H9 (cell line): ENCODE results near the gene PLAU. TPM values are rescaled to one million over a fixed set of nuclear protein-coding genes. Genes with fewer than 3 reads are reported as not detected.

ENCODE experiments used
- DNase-seq: peaks from one replicate; pipeline ENCODE4 v3.0.0-alpha.2; 2017
- H2AFZ ChIP-seq: one replicate; pipeline ENCODE4 v1.6.1; 2013; ENCODE audit warnings: mild to moderate bottlenecking, low read length, control low read depth, moderate library complexity
- H2AK5ac ChIP-seq: 2 replicates; pipeline ENCODE4 v1.6.1; 2013; ENCODE audit warnings: low read length, control low read depth, mixed read lengths; ENCODE audit not compliant: insufficient read length
- H2BK120ac ChIP-seq: one replicate; pipeline ENCODE4 v1.6.1; 2013; ENCODE audit warnings: low read depth, mild to moderate bottlenecking, low read length, control low read depth, inconsistent platforms; ENCODE audit not compliant: poor library complexity, severe bottlenecking
- H2BK12ac ChIP-seq: 2 replicates; pipeline ENCODE4 v1.6.1; 2013; ENCODE audit warnings: low read length, control low read depth, mixed read lengths, low read depth; ENCODE audit not compliant: insufficient read length
- H2BK15ac ChIP-seq: 2 replicates; pipeline ENCODE4 v1.6.1; 2013; ENCODE audit warnings: low read depth, low read length, control low read depth
- H2BK20ac ChIP-seq: one replicate; pipeline ENCODE4 v1.6.1; 2013; ENCODE audit warnings: low read depth, mild to moderate bottlenecking, low read length, control low read depth, inconsistent platforms; ENCODE audit not compliant: poor library complexity, severe bottlenecking
- H2BK5ac ChIP-seq: 2 replicates; pipeline ENCODE4 v1.6.1; 2013; ENCODE audit warnings: low read length, control low read depth, mixed read lengths; ENCODE audit not compliant: insufficient read length
- H3K14ac ChIP-seq: 2 replicates; pipeline ENCODE4 v1.6.1; 2013; ENCODE audit warnings: low read length, control low read depth; ENCODE audit not compliant: insufficient read depth
- H3K18ac ChIP-seq: 2 replicates; pipeline ENCODE4 v1.6.1; 2013; ENCODE audit warnings: low read depth, mild to moderate bottlenecking, mixed read lengths, low read length, control low read depth; ENCODE audit not compliant: insufficient read length
- H3K23ac ChIP-seq: 2 replicates; pipeline ENCODE4 v1.6.1; 2013; ENCODE audit warnings: low read length, control low read depth, mixed read lengths, low read depth; ENCODE audit not compliant: insufficient read length
- H3K23me2 ChIP-seq: 2 replicates; pipeline ENCODE4 v1.6.1; 2013; ENCODE audit warnings: low read depth, mild to moderate bottlenecking, mixed read lengths, low read length, control low read depth; ENCODE audit not compliant: insufficient read length, poor library complexity, severe bottlenecking
- H3K27ac ChIP-seq: 2 replicates; pipeline ENCODE4 v1.5.1; 2013; ENCODE audit warnings: low read length, control low read depth, mixed read lengths, low read depth; ENCODE audit not compliant: insufficient read length
- H3K27me3 ChIP-seq: 2 replicates; pipeline ENCODE4 v1.6.1; 2013; ENCODE audit warnings: low read length, control low read depth, inconsistent platforms; ENCODE audit not compliant: insufficient read depth
- H3K4ac ChIP-seq: 2 replicates; pipeline ENCODE4 v1.6.1; 2013; ENCODE audit warnings: low read depth, mild to moderate bottlenecking, control low read depth, inconsistent platforms, low read length, moderate library complexity
- H3K4me1 ChIP-seq: 2 replicates; pipeline ENCODE4 v1.6.1; 2013; ENCODE audit warnings: low read length, control low read depth, inconsistent platforms; ENCODE audit not compliant: insufficient read depth
- H3K4me2 ChIP-seq: 2 replicates; pipeline ENCODE4 v1.6.1; 2013; ENCODE audit warnings: low read length, control low read depth, mixed read lengths; ENCODE audit not compliant: insufficient read length, insufficient read depth
- H3K56ac ChIP-seq: 2 replicates; pipeline ENCODE4 v1.6.1; 2013; ENCODE audit warnings: low read depth, mild to moderate bottlenecking, mixed read lengths, low read length, control low read depth; ENCODE audit not compliant: insufficient read length
- H3K79me1 ChIP-seq: 2 replicates; pipeline ENCODE4 v1.6.1; 2013; ENCODE audit warnings: low read depth, mild to moderate bottlenecking, moderate library complexity, low read length, control low read depth, inconsistent platforms; ENCODE audit not compliant: insufficient read depth, poor library complexity, severe bottlenecking
- H3K79me2 ChIP-seq: 2 replicates; pipeline ENCODE4 v1.6.1; 2013; ENCODE audit warnings: low read length, control low read depth, inconsistent platforms; ENCODE audit not compliant: insufficient read depth
- H3K9ac ChIP-seq: 2 replicates; pipeline ENCODE4 v1.6.1; 2013; ENCODE audit warnings: low read length, control low read depth, mixed read lengths; ENCODE audit not compliant: insufficient read length; ENCODE audit errors: extremely low read depth
- H3K9me3 ChIP-seq: one replicate; pipeline ENCODE4 v1.6.1; 2013; ENCODE audit warnings: low read depth, low read length, inconsistent platforms; ENCODE audit not compliant: control insufficient read depth
- H3T11ph ChIP-seq: one replicate; pipeline ENCODE4 v1.6.1; 2013; ENCODE audit warnings: mild to moderate bottlenecking, low read length, control low read depth, inconsistent platforms
- H4K20me1 ChIP-seq: one replicate; pipeline ENCODE4 v1.6.1; 2013; ENCODE audit not compliant: control insufficient read depth, insufficient read length, insufficient read depth
- H4K5ac ChIP-seq: 2 replicates; pipeline ENCODE4 v1.6.1; 2013; ENCODE audit warnings: low read depth, mild to moderate bottlenecking, mixed read lengths, low read length, control low read depth; ENCODE audit not compliant: insufficient read length
- H4K8ac ChIP-seq: replicated peaks from 2 replicates; pipeline ENCODE4 v1.6.1; 2013; ENCODE audit warnings: low read length, control low read depth, mixed read lengths, low read depth; ENCODE audit not compliant: insufficient read length
- H4K91ac ChIP-seq: 2 replicates; pipeline ENCODE4 v1.6.1; 2013; ENCODE audit warnings: low read depth, mild to moderate bottlenecking, moderate library complexity, mixed read lengths, low read length, control low read depth; ENCODE audit not compliant: insufficient read length
- H3K27ac Mint-ChIP-seq, 3 experiments: 2 replicates in 2 of 3; 3 replicates in 1 of 3; pipeline ENCODE4 v1.8.0; 2020 to 2021; ENCODE audit warnings: mixed read lengths in 3 of 3, mild to moderate bottlenecking in 1 of 3, moderate library complexity in 1 of 3
- H3K27me3 Mint-ChIP-seq: 2 replicates; pipeline ENCODE4 v1.8.0; 2021; ENCODE audit warnings: low read depth, mild to moderate bottlenecking, moderate library complexity, mixed read lengths
- H3K36me3 Mint-ChIP-seq, 3 experiments: 2 replicates in 2 of 3; 3 replicates in 1 of 3; pipeline ENCODE4 v1.8.0; 2020 to 2021; ENCODE audit warnings: low read depth in 3 of 3, mixed read lengths in 3 of 3; ENCODE audit not compliant: insufficient read depth in 1 of 3
- H3K4me1 Mint-ChIP-seq, 2 experiments: 2 replicates each; pipeline ENCODE4 v1.8.0; 2020; ENCODE audit warnings: mixed read lengths in 2 of 2
- H3K4me3 Mint-ChIP-seq, 2 experiments: 2 replicates in 1 of 2; 3 replicates in 1 of 2; pipeline ENCODE4 v1.8.0; 2020 to 2021; ENCODE audit warnings: mild to moderate bottlenecking in 2 of 2, mixed read lengths in 2 of 2, moderate library complexity in 1 of 2
- H3K9me3 Mint-ChIP-seq, 2 experiments: 2 replicates in 1 of 2; 3 replicates in 1 of 2; pipeline ENCODE4 v1.8.0; 2020; ENCODE audit warnings: mild to moderate bottlenecking in 2 of 2, mixed read lengths in 2 of 2, moderate library complexity in 1 of 2
- CTCF ChIP-seq: fragments of 200-600 bp; sonication (generic); conservative IDR thresholded peaks from 3 replicates; pipeline ENCODE4 v1.8.0; 2021; ENCODE audit warnings: antibody characterized with exemption, mild to moderate bottlenecking
- WGBS: extraction: QIAGEN DNeasy Blood & Tissue Kit; methylation state at CpG from one replicate; pipeline ENCODE4 v1.1.7; 2013; ENCODE audit warnings: missing lambda C conversion rate, low lambda C conversion rate, mixed read lengths; ENCODE audit not compliant: insufficient read length; ENCODE audit errors: extremely low coverage; 5-methylcytosine and 5-hydroxymethylcytosine counted together
- total RNA-seq: library from RNA; stranded (reverse); gene quantifications from 2 replicates; pipeline ENCODE4 v1.2.1, GENCODE V29; 2021

The PLAU gene
- total RNA-seq, 1 experiment from 2014 or later: 15.0 TPM

GRCh38 chr10:73965890-73966768, 55.2 kb downstream of the PLAU start:
- H2AFZ ChIP-seq: no peak overlapping the region
- Mint-ChIP-seq H3K36me3 (no peaks in the 10 kb centered on the region), H3K4me3 (peak overlapping the region; percentile 41 to 67), H3K4me1 (peaks cover 47 to 72% of the 10 kb centered on the region in 2 experiments), H3K27ac (peak overlapping the region; percentile 99 to 100 (median 100)), H3K9me3 (no peaks in the 10 kb centered on the region), H3K27me3 (no peaks in the 10 kb centered on the region)
- WGBS: no CpG with 5 or more reads among the region's 16 CpGs
- H3K23me2 ChIP-seq: no peaks in the 10 kb centered on the region
- H4K91ac ChIP-seq: peak overlapping the region; percentile 22
- no peak overlapping the region for H4K5ac ChIP-seq
- no peaks in the 10 kb centered on the region for H3K79me2 ChIP-seq
- no peaks in the 10 kb centered on the region for H4K20me1 ChIP-seq
- TF ChIP-seq CTCF: no peak
- peak overlapping the region; percentile 21 for H2AK5ac ChIP-seq
- H3K9ac ChIP-seq: peak overlapping the region; percentile 35
- peak overlapping the region; percentile 58; the same call in 1 of the 2 replicates for H3K4ac ChIP-seq
- peak overlapping the region; percentile 98 for H3K27ac ChIP-seq
- H4K8ac ChIP-seq: no peak overlapping the region
- H2BK20ac ChIP-seq: no peak overlapping the region
- no peak overlapping the region for H2BK15ac ChIP-seq
- H3K27me3 ChIP-seq: no peaks in the 10 kb centered on the region
- peak; percentile 98 for DNase-seq
- no peak overlapping the region for H3K23ac ChIP-seq
- no peaks in the 10 kb centered on the region for H3K79me1 ChIP-seq
- peak overlapping the region; percentile 91 for H3K18ac ChIP-seq
- peak overlapping the region; percentile 27 for H2BK12ac ChIP-seq
- H3K14ac ChIP-seq: peak overlapping the region; percentile 77; the same call in 1 of the 2 replicates
- peak overlapping the region; percentile 70 for H2BK5ac ChIP-seq
- peak overlapping the region; percentile 95 for H2BK120ac ChIP-seq
- H3K4me2 ChIP-seq: peak overlapping the region; percentile 29
- no peaks in the 10 kb centered on the region for H3K9me3 ChIP-seq
- H3K4me1 ChIP-seq: peaks cover 9% of the 10 kb centered on the region; the same call in 1 of the 2 replicates
- peak overlapping the region; percentile 57 for H3K56ac ChIP-seq
- H3T11ph ChIP-seq: peak overlapping the region; percentile 61
